IPS DF 6.9 (cell line): Measurements from ENCODE around the gene SCART1.
"Not testable (repeated sequence)": the region's sequence is repeated elsewhere in the genome, so short reads cannot be mapped to it uniquely, and the experiment has no call there.

ENCODE experiments used
- DNase-seq: peaks from one replicate; pipeline ENCODE4 v3.0.0-alpha.2; 2013; ENCODE audit warnings: low read depth, low spot score
- H3K27ac ChIP-seq: one replicate; pipeline ENCODE4 v1.5.1; 2013; ENCODE audit warnings: low read length, control low read depth
- H3K27me3 ChIP-seq: 2 replicates; pipeline ENCODE4 v1.6.1; 2013; ENCODE audit warnings: mild to moderate bottlenecking, low read length; ENCODE audit not compliant: control insufficient read depth, insufficient read depth
- H3K36me3 ChIP-seq: 2 replicates; pipeline ENCODE4 v1.6.1; 2013; ENCODE audit warnings: low read length; ENCODE audit not compliant: control insufficient read depth, insufficient read depth
- H3K4me1 ChIP-seq: 2 replicates; pipeline ENCODE4 v1.6.1; 2013; ENCODE audit warnings: low read length; ENCODE audit not compliant: control insufficient read depth, insufficient read depth
- H3K4me3 ChIP-seq: 2 replicates; pipeline ENCODE4 v1.5.1; 2013; ENCODE audit warnings: mild to moderate bottlenecking, low read length
- H3K9me3 ChIP-seq: 2 replicates; pipeline ENCODE4 v1.6.1; 2013; ENCODE audit warnings: low read length, inconsistent platforms; ENCODE audit not compliant: control insufficient read depth, insufficient read depth
- WGBS: extraction: QIAGEN DNeasy Blood & Tissue Kit; methylation state at CpG from one replicate; pipeline ENCODE4 v1.1.7; 2013; ENCODE audit warnings: mixed read lengths, missing lambda C conversion rate; ENCODE audit not compliant: insufficient read length, insufficient coverage; 5-methylcytosine and 5-hydroxymethylcytosine counted together

The SCART1 gene

GRCh38 chr10:133453516-133454203 is at the start of gene SCART1:
Gene SCART1, plus strand, starts transcription at chr10:133453945. Its CDS starts 53 bp downstream, at chr10:133453998.
- Histone ChIP-seq H3K27me3 (no peaks in the 10 kb centered on the region), H3K4me3 (no peak within 1 kb of the TSS), H3K9me3 (peaks cover 25% of the 10 kb centered on the region), H3K36me3 (peaks cover 2% of the 10 kb centered on the region; the same call in 1 of the 2 replicates), H3K27ac (no peak within 1 kb of the TSS), H3K4me1 (no peaks in the 10 kb centered on the region)
- no CpG with 5 or more reads among the region's 11 CpGs for WGBS
- DNase-seq = no peak

- no peaks in the 10 kb centered on the region for H3K27me3 ChIP-seq
- H3K4me3 ChIP-seq = no peak overlapping the region
- no peaks in the 10 kb centered on the region for H3K9me3 ChIP-seq
- H3K4me1 ChIP-seq = no peaks in the 10 kb centered on the region; the same call in 1 of the 2 replicates
- H3K36me3 ChIP-seq = peaks cover 12% of the 10 kb centered on the region
- H3K27ac ChIP-seq = no peak overlapping the region
- DNase-seq = no peak
- no CpG with 5 or more reads among the region's 2 CpGs for WGBS
These were observed 48.5 kb upstream of the SCART1 start for GRCh38 chr10:133405272-133405671.

GRCh38 chr10:133405844-133406527 is 47.8 kb upstream of the SCART1 start:
- H3K36me3 ChIP-seq = peaks cover 12% of the 10 kb centered on the region
- H3K4me3 ChIP-seq = no peak overlapping the region
- H3K9me3 ChIP-seq = no peaks in the 10 kb centered on the region
- no peaks in the 10 kb centered on the region; the same call in 1 of the 2 replicates for H3K4me1 ChIP-seq
- no peak overlapping the region for H3K27ac ChIP-seq
- no CpG with 5 or more reads among the region's 8 CpGs for WGBS
- no peaks in the 10 kb centered on the region for H3K27me3 ChIP-seq
- no peak for DNase-seq

- Histone ChIP-seq H3K4me1 (no peaks in the 10 kb centered on the region), H3K4me3 (no peak overlapping the region), H3K27me3 (no peaks in the 10 kb centered on the region), H3K9me3 (no peaks in the 10 kb centered on the region), H3K36me3 (peaks cover 4% of the 10 kb centered on the region; the same call in 1 of the 2 replicates), H3K27ac (no peak overlapping the region)
- DNase-seq = no peak
- WGBS = no CpG with 5 or more reads among the region's 7 CpGs
These were observed 42.0 kb upstream of the SCART1 start for GRCh38 chr10:133411523-133412380.

GRCh38 chr10:133412381-133412711 is 41.4 kb upstream of the SCART1 start:
- Histone ChIP-seq H3K9me3 (no peaks in the 10 kb centered on the region), H3K4me3 (no peak overlapping the region), H3K27ac (no peak overlapping the region), H3K36me3 (peaks cover 4% of the 10 kb centered on the region; the same call in 1 of the 2 replicates), H3K27me3 (no peaks in the 10 kb centered on the region), H3K4me1 (no peaks in the 10 kb centered on the region)
- no peak for DNase-seq

- H3K27me3 ChIP-seq, H3K4me3 ChIP-seq, H3K4me1 ChIP-seq, H3K27ac ChIP-seq, H3K36me3 ChIP-seq, DNase-seq, H3K9me3 ChIP-seq: not testable (repeated sequence)
- WGBS = no CpG with 5 or more reads among the region's 23 CpGs
These were observed 39.3 kb upstream of the SCART1 start for GRCh38 chr10:133414401-133414800.

- no peak overlapping the region for H3K4me3 ChIP-seq
- no peaks in the 10 kb centered on the region for H3K27me3 ChIP-seq
- no peak overlapping the region for H3K27ac ChIP-seq
- H3K9me3 ChIP-seq = no peaks in the 10 kb centered on the region
- WGBS = no CpG with 5 or more reads among the region's 25 CpGs
- no peaks in the 10 kb centered on the region; the same call in 1 of the 2 replicates for H3K4me1 ChIP-seq
- no peak for DNase-seq
- H3K36me3 ChIP-seq = peaks cover 10% of the 10 kb centered on the region
These were observed 38.0 kb upstream of the SCART1 start for GRCh38 chr10:133415752-133416151.

- peaks cover 10% of the 10 kb centered on the region; the same call in 1 of the 2 replicates for H3K36me3 ChIP-seq
- no peak overlapping the region for H3K27ac ChIP-seq
- WGBS = no CpG with 5 or more reads among the region's 14 CpGs
- H3K4me3 ChIP-seq = no peak overlapping the region
- H3K9me3 ChIP-seq = no peaks in the 10 kb centered on the region
- H3K4me1 ChIP-seq = peaks cover 2% of the 10 kb centered on the region; the same call in 1 of the 2 replicates
- DNase-seq = no peak
- no peaks in the 10 kb centered on the region for H3K27me3 ChIP-seq
These were observed 35.3 kb upstream of the SCART1 start for GRCh38 chr10:133418289-133418993.

GRCh38 chr10:133419211-133419950 is 34.4 kb upstream of the SCART1 start:
- H3K4me1 ChIP-seq = peaks cover 2% of the 10 kb centered on the region; the same call in 1 of the 2 replicates
- no peak overlapping the region for H3K27ac ChIP-seq
- WGBS = no CpG with 5 or more reads among the region's 34 CpGs

More at GRCh38 chr10:133419211-133419950, 34.4 kb upstream of the SCART1 start:
- no peak overlapping the region; the same call in 1 of the 2 replicates for H3K4me3 ChIP-seq
- DNase-seq = no peak
- no peaks in the 10 kb centered on the region for H3K27me3 ChIP-seq
- peaks cover 10% of the 10 kb centered on the region; the same call in 1 of the 2 replicates for H3K36me3 ChIP-seq
- no peaks in the 10 kb centered on the region for H3K9me3 ChIP-seq
